Measurements from ENCODE around the gene SIX4. TPM values are rescaled to one million over a fixed set of nuclear protein-coding genes. Genes with fewer than 3 reads are reported as not detected.
A peak's percentile ranks its signal among the peaks of the same experiment; 100 is the strongest.

SIX4 gene
- total RNA-seq, 1 donor, result 16.3 TPM

- TF ChIP-seq CTCF (IDR thresholded peaks at IDR 0.05; ENCODE audit: insufficient read depth, low read length), result no peak
- no peak for DNase-seq (ENCODE audit: low read depth)
- H3K4me3 ChIP-seq (ENCODE audit: low read depth, low read length), result no peak overlapping the region
These were observed 34.7 kb upstream of the SIX4 start for GRCh38 chr14:60758885-60759284.

- H3K4me3 ChIP-seq (ENCODE audit: low read depth, low read length), result no peak overlapping the region
- TF ChIP-seq CTCF (IDR thresholded peaks at IDR 0.05; ENCODE audit: insufficient read depth, low read length), result no peak
- peak; percentile 57 for DNase-seq (ENCODE audit: low read depth)
These were observed 33.4 kb upstream of the SIX4 start for GRCh38 chr14:60757567-60758002.

- TF ChIP-seq CTCF (IDR thresholded peaks at IDR 0.05; ENCODE audit: insufficient read depth, low read length), result no peak
- DNase-seq (ENCODE audit: low read depth), result peak; percentile 44
- no peak overlapping the region for H3K4me3 ChIP-seq (ENCODE audit: low read depth, low read length)
These were observed 32.7 kb upstream of the SIX4 start for GRCh38 chr14:60756847-60757246.

GRCh38 chr14:60753264-60754119, 29.3 kb upstream of the SIX4 start:
- TF ChIP-seq CTCF (IDR thresholded peaks at IDR 0.05; ENCODE audit: insufficient read depth, low read length), result no peak
- no peak for DNase-seq (ENCODE audit: low read depth)

GRCh38 chr14:60744566-60744965, 20.4 kb upstream of the SIX4 start:
- DNase-seq (ENCODE audit: low read depth), result no peak
- no peak overlapping the region for H3K4me3 ChIP-seq (ENCODE audit: low read depth, low read length)
- TF ChIP-seq CTCF (IDR thresholded peaks at IDR 0.05; ENCODE audit: insufficient read depth, low read length), result no peak

More at GRCh38 chr14:60753264-60754119, 29.3 kb upstream of the SIX4 start:
- no peak overlapping the region for H3K4me3 ChIP-seq (ENCODE audit: low read depth, low read length)

- peak; percentile 41 for DNase-seq (ENCODE audit: low read depth)
- TF ChIP-seq CTCF (IDR thresholded peaks at IDR 0.05; ENCODE audit: insufficient read depth, low read length), result no peak
- H3K4me3 ChIP-seq (ENCODE audit: low read depth, low read length), result no peak overlapping the region
These were observed 14.8 kb upstream of the SIX4 start for GRCh38 chr14:60738843-60739508.
